SHP77 treated with DMSO at 0.1 percent for 48 hours (cell line): ENCODE measurements around the gene CRTC3.
"Not testable (repeated sequence)": the region's sequence is repeated elsewhere in the genome, so short reads cannot be mapped to it uniquely, and the experiment has no call there.

Source experiments
- DNase-seq: peaks from one replicate; lab custom pipeline; 2025; lab: John Stamatoyannopoulos, UW

The CRTC3 gene

DNA sequence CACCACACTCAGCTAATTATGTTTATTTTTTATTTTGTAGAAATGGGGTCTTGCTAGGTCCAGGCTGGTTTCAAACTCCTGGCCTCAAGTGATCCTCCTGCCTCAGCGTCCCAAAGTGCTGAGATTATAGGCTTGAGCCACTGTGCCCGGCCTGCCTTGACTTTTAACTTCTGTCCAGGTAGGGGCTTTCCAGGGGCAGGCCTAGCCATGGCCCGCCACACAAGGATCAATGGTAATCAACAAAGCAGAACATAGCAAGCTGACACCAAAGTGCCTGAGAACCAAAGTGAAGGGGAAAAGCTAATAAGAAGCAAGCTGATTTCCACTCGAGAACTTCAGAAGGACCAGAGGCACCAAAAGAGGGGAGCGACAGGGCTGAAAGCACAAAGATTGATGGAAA is 9.4 kb upstream of the CRTC3 start:
- DNase-seq, result no peak

GRCh38 chr15:90523373-90523772 is 6.3 kb upstream of the CRTC3 start:
- DNase-seq, result no peak

DNA sequence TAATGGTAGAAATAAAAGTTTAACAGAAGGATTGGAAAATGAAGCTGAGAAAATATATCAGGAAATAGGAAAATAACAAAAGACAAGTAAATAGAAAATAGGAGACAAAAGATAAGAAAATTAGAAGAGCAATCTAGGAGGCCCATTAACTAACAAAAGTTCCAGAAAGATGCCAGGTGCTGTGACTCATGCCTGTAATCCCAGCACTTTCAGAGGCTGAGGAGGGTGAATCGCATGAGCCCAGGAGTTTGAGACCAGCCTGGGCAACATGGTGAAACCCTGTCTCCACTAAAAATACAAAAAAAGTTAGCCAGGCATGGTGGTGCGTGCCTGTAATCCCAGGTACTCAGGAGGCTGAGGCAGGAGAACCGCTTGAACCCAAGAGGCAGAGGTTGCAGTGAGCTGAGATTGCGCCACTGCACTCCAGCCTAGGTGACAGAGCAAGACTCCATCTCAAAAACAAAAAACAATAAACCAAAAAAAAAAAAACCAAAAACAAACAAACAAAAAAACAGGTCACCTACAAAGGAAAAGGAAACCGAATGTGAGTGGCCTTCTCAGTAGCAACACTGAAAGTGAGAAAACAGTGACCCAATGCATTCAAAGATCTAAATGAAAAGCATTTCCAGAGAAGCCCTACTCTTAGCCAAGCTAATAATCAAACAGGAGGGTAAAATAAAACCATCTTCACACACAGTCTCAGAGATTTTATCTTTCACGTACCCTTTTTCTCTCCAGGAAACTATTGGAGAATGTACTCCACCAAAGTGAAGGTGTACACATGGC is 5.5 kb upstream of the CRTC3 start:
- not testable (repeated sequence) for DNase-seq

DNA sequence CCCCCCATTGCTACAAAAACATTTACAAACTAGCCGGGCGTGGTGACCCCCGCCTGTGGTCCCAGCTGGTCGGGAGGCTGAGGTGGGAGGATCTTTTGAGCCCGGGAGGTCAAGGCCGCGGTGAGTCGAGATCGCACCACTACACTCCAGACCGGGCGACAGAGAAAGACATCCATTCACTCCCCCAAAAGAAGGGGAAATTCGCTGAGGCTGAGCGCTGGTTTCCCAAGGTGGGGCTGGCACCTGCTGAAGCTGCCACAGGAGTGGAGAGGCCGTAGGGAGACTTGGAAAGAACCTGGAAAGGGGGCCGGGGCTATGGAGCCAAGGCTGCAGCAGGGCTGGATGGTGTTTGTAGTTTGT is 732 bp upstream of the CRTC3 start:
- DNase-seq, result peak; percentile 19

- DNase-seq, result peak; percentile 4
These were observed 728 bp downstream of the CRTC3 start for GRCh38 chr15:90530250-90531051.

DNA sequence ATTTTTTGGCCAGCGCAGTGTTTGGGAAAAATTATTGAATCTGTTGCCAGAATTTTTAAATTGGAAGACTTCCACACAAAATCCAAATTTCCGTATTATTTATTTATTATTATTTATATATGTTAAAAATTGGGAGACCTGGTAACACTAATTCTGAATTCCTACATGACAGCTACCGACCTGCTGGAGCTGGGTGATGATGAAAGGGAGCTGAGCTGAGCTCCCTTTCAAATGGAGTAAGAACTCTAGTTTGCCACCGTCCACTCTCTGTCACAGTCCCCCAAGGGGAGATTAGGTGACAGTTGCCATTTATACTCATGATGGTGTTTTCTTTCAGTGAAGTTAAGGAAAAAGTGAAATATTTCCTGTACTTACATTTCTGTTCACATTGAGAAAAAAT is 1.4 kb downstream of the CRTC3 start:
- no peak for DNase-seq

DNA sequence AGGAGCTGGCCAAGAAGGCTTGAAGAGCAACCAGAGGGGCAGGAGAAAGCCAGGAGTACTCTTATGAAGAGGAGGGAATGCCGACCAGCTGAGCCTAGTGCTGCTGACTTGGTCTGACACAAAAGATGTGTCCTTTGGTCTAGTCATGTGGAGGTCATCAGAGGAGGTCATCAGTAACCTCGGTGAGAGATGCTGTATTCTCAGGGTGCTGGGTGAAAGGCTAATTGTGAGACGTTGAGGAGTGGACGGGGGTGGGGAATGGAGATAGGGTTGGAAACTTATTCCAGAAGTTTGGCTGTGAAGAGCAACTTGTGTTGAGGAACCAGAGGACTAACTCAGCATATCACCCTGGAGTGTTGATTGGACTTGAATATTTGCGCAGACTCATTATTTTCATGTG is 5.5 kb downstream of the CRTC3 start:
- DNase-seq, result no peak

- no peak for DNase-seq
These were observed 10.1 kb downstream of the CRTC3 start for GRCh38 chr15:90539789-90540188.

DNA sequence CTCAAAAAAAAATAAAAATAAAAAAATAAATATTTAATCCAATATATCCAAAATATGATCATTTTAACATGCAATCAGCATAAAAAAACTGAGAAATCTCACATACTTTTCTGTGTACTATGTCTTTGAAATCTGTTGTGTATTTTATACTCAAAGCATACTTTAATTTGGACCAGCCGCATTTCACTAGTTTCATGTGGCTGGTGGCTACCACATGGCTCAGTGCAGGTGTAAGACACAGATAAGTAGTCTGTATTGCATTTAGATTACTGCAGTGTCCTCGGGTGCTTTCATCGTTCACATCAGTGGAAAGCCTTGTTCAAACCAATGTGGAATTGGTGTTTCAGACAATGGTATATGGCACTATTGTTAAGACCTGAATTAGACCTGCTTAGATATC is 11.0 kb downstream of the CRTC3 start:
- DNase-seq, result no peak

DNA sequence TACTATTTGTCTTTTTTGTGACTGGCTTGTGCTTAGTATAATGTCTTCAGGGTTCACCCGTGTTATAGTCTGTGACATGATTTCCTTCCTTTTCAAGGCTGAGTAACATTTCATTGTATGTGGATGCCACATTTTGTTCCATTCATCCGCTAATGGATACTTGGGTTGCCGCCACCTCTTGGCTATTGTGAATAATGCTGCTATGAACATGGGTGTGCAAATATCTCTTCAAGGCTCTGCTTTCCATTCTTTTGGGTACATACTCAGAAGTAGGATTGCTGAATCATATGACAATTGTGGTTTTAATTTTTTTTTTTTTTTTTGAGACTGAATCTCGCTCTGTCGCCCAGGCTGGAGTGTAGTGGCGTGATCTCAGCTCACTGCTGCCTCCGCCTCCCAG is 15.4 kb downstream of the CRTC3 start:
- DNase-seq, result no peak

DNA sequence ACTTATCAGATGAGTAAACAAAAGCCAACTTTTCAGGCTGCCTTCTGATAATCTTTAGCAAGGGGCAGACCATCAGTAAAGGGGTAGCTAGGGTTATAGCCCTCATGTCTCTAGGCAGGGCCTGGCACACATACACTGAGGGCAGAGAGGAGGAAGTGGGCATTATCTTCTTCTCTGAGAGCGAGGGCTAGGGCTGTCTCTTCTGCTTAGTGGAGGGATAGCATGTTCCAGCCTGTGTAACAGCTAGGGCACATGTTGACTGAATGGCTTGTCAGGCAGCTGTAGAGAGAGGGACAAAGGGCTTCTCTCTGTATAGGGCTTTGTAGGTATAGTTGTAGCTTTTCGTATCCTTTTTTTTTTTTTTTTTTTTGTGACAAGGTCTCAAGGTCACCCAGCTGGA is 17.8 kb downstream of the CRTC3 start:
- DNase-seq, result no peak

DNA sequence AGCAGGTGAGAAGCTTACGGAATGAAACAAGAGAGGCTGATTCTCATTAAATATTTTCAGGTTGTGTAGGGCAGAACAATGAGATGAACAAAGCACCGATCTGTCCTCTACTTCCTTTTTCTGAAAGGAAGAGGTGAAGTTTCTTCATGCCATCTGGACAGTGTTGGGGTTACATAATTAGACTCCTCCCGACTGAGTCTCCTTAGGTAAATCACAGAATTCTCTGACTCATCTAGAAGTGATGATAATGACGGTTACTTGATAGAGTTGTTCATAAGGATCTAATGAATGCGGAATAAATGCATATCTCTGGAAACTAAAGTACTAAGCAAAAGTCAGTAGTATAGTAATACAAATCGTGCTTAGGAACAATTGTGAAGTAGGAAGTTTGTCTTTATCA is 21.2 kb downstream of the CRTC3 start:
- DNase-seq, result no peak

- no peak for DNase-seq
These were observed 22.6 kb downstream of the CRTC3 start for GRCh38 chr15:90552162-90552928.

DNA sequence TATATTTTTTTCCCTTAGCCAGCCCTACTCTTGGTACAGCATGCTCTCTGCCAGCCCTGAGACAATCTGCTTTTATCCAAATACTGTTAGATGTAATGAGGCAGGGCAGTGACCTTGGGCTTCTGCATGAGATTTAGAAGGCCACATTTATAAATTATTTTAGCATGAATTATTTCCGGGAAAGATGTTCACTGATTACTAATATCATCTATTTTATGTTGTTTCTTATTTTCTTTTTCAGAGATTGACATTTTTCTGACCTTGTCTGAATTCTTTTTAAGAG is 23.1 kb downstream of the CRTC3 start:
- DNase-seq, result no peak

DNA sequence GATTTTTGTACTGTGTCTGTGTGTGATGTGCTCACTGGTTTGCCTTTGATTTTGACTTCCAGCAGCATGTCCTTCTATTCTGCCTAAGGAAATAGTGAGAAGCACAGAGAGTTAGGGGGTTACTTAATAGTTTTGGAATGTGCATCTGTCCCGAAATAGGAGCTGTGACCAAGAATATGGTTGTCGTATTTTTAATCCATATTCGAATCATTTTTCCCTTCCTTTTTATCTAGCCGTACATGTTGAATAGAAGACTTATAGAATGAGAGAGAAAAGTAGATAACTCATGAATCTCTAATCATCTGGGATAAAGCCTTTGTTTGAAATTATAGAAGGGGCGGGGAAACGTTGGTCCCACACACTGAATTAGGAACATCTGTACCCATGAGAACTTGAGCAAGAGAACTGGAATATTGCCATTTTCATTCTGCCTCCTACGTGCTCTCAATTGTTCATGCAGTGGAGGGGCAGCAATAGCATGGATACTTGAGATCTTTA is 23.6 kb downstream of the CRTC3 start:
- no peak for DNase-seq

GRCh38 chr15:90557186-90558084 is 27.7 kb downstream of the CRTC3 start:
- no peak for DNase-seq

- no peak for DNase-seq
These were observed 28.4 kb downstream of the CRTC3 start for GRCh38 chr15:90558171-90558573.

DNA sequence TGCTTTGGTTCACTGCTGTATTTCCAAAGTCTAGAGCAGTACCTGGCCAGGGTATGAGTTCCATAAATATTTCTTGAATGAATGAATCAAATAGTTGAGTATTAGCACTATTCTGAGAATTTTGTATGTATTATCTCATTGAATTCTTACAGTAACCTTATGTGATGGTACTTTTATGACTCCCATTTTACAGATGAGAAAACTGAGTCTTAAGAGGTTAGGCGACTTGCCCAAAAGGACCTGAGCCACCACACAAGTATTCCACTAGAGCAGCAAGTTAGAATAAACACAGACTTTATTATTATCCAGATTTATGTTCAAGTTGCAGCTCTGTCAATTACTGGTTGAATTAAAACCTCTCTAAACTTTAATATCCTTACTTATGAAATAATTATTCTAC is 29.4 kb downstream of the CRTC3 start:
- no peak for DNase-seq

DNA sequence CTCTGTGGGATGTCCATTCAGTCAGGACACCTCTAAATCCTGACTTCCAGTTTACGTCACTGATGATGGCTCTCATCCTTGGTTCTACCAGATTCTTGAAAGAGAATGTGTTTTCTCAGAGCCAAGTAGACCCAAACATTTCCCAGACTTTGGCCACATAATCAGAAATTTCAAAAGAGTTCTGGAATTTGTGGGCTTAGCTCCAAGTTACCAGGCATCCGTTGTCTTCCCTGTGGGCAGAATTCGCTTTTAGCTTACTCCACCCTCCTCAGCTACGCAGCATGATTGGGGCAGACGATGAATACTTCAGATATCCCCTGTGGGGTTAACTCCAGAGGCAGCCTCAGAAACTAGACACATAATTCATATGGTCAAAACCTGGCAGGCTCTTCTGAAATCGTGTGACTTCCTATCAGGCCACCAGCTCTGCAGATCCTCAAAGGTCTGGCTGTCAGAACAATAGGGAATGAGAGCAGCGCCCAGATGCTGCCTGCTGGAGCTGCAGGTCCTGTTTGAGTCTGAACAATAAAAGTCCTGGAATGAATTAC is 30.6 kb downstream of the CRTC3 start:
- DNase-seq, result no peak

GRCh38 chr15:90561344-90562244 is 31.9 kb downstream of the CRTC3 start:
- no peak for DNase-seq
